AG04450 (cell line): ENCODE measurements around the gene ARHGAP44. TPM values are rescaled to one million over a fixed set of nuclear protein-coding genes. Genes with fewer than 3 reads are reported as not detected.

Source experiments
- CTCF ChIA-PET: fragments of 300-600, 350-600 bp; formaldehyde crosslinking; extraction: SDS; loops from one replicate; lab custom pipeline; 2022; ENCODE audit warnings: antibody characterized with exemption, inconsistent platforms; lab: Charles Lee
- POLR2A ChIA-PET: fragments of 350-600 bp; formaldehyde crosslinking; extraction: SDS; loops from one replicate; lab custom pipeline; 2021; ENCODE audit warnings: antibody characterized with exemption, inconsistent platforms; lab: Yijun Ruan, JAX
- DNase-seq: peaks from one replicate; pipeline ENCODE4 v3.0.0-alpha.2; 2011; ENCODE audit warnings: low read depth, low spot score
- H3K27ac ChIP-seq: one replicate; pipeline ENCODE4 v1.5.1; 2012; ENCODE audit warnings: low read depth, low read length, control low read depth
- H3K27me3 ChIP-seq: one replicate; pipeline ENCODE4 v1.6.0; 2012; ENCODE audit warnings: low read length; ENCODE audit not compliant: control insufficient read depth, insufficient read depth
- H3K4me3 ChIP-seq: 2 replicates; pipeline ENCODE4 v1.5.1; 2011; ENCODE audit warnings: mild to moderate bottlenecking, low read depth, low read length, control low read depth
- H3K9me3 ChIP-seq: 2 replicates; pipeline ENCODE4 v1.5.1; 2012; ENCODE audit warnings: low read length; ENCODE audit not compliant: control insufficient read depth, insufficient read depth
- polyA plus RNA-seq: library from polyadenylated mRNA; depleted of rRNA; stranded (reverse); fragments of >200 nt; gene quantifications from 2 replicates; pipeline ENCODE4 v1.2.3, GENCODE V29; 2011
- TF ChIP-seq, protein P1 (sequence below): IDR thresholded peaks from 2 replicates; pipeline ENCODE4 v1.5.1; 2011; ENCODE audit warnings: low read depth, low read length, control low read depth, inconsistent platforms

The ARHGAP44 gene
- polyA plus RNA-seq, 1 experiment, result 1.3 TPM

DNA sequence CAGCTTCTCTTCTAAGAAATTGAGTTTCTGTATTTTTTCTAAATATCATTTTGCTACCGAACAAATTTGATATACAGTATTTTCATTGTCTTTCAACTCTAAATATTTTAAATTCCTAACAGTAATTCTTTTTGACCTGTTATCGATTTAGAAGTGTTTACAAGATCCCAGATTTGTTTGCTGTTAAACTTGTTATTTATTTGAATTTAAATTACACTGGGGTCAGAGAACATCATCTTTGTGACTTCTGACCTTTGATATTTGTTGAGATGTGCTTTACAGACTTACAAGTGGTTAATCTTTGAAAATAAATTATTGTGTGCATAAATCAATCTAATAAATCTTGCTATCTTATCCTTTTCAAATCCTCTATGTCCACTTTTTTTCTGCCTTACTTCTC lies 94.2 kb downstream of the ARHGAP44 start:
- H3K27ac ChIP-seq, result no peak overlapping the region
- POLR2A ChIA-PET, result no interaction called here
- CTCF ChIA-PET, result interaction anchor here (0.6 kb wide), 1 partner anchor 69 kb away, joined by 3 read pairs; no protein-coding TSS in a partner anchor

DNA sequence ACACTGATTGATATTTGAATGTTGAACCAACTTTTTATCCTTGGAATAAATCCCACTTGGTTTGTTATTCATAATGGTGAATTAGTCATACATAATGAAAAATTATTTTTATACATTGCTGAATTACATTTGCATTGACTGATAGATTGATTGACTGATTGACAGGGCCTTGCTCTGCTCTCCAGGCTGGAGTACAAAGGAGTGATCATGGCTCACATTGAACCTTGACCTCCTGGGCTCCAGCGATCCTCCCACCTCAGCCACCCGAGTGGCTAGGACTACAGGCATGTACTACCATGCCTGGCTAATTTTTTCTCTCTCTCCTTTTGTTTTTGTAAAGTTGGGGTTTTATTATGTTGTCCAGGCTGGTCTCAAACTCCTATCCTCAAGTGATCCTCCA lies 97.8 kb downstream of the ARHGAP44 start:
- TF ChIP-seq, protein P1, sequence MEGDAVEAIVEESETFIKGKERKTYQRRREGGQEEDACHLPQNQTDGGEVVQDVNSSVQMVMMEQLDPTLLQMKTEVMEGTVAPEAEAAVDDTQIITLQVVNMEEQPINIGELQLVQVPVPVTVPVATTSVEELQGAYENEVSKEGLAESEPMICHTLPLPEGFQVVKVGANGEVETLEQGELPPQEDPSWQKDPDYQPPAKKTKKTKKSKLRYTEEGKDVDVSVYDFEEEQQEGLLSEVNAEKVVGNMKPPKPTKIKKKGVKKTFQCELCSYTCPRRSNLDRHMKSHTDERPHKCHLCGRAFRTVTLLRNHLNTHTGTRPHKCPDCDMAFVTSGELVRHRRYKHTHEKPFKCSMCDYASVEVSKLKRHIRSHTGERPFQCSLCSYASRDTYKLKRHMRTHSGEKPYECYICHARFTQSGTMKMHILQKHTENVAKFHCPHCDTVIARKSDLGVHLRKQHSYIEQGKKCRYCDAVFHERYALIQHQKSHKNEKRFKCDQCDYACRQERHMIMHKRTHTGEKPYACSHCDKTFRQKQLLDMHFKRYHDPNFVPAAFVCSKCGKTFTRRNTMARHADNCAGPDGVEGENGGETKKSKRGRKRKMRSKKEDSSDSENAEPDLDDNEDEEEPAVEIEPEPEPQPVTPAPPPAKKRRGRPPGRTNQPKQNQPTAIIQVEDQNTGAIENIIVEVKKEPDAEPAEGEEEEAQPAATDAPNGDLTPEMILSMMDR, result no peak
- POLR2A ChIA-PET, result no interaction called here
- Histone ChIP-seq H3K27me3 (no peaks in the 10 kb centered on the region), H3K4me3 (no peak overlapping the region), H3K27ac (no peak overlapping the region), H3K9me3 (no peaks in the 10 kb centered on the region)
- DNase-seq, result no peak
- CTCF ChIA-PET, result no interaction called here

More for the DNA sequence above, 94.2 kb downstream of the ARHGAP44 start:
- DNase-seq, result no peak
- H3K4me3 ChIP-seq, result no peak overlapping the region
- no peaks in the 10 kb centered on the region for H3K27me3 ChIP-seq
- H3K9me3 ChIP-seq, result no peaks in the 10 kb centered on the region
- TF ChIP-seq, protein P1, result no peak

DNA sequence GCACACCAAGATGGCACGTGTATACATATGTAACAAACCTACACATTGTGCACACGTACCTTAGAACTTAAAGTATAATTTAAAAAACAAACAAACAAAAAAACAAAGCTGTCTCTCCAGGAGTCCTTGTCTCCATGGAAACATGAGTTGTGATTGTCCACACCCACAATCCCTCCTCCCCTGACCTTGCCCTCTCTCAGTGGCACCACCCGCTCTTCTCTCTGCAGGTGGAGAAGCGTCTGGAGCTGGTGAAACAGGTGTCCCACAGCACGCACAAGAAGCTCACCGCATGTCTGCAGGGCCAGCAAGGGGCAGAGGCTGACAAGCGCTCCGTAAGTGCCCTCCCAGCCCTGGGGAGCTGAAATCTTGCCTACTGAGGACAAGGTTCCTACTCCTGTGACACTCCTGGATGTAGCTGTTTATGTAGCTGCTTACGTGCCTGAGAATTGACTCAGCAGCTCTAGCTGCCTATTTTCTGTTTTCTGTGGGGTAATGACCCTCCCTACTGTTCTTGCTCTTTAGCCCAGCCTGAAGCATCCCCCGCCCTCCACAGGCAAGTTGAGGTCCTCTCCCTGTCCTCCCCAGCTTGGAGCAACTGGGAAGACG lies 107.0 kb downstream of the ARHGAP44 start:
- TF ChIP-seq, protein P1, result no peak
- POLR2A ChIA-PET, result interaction anchor here (0.6 kb wide), 1 partner anchor 16 kb away, joined by 3 read pairs; no protein-coding TSS in a partner anchor
- Histone ChIP-seq H3K9me3 (no peaks in the 10 kb centered on the region; the same call in 1 of the 2 replicates), H3K4me3 (no peak overlapping the region), H3K27ac (no peak overlapping the region), H3K27me3 (no peaks in the 10 kb centered on the region)
- no peak for DNase-seq
- CTCF ChIA-PET, result interaction anchor here (1.2 kb wide), 1 partner anchor 134 kb away, joined by 5 read pairs; no protein-coding TSS in a partner anchor

DNA sequence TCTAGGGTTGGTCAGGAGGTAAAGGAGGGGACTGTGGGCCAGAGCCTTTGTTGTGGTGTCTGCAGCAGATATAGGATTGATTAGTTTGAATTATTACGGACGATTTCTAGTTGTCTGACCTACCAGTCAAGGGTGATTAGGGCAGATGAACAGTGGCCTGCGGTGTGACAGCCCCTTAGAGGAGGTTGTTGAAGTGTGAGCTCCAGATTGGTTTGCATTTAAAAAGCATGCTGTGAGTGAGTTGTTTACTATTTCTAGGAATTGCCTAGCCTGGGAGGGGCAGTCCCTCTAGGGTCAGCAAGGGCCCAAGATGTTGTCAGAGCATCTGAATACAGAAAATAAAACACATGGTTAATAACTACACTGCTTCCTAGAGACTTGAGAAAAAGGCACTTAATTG lies 108.8 kb downstream of the ARHGAP44 start:
- CTCF ChIA-PET, result no interaction called here
- H3K4me3 ChIP-seq, result no peak overlapping the region
- no peak for DNase-seq
- no peak overlapping the region for H3K27ac ChIP-seq
- no peaks in the 10 kb centered on the region; the same call in 1 of the 2 replicates for H3K9me3 ChIP-seq
- TF ChIP-seq, protein P1, result no peak
- POLR2A ChIA-PET, result no interaction called here
- no peaks in the 10 kb centered on the region for H3K27me3 ChIP-seq

DNA sequence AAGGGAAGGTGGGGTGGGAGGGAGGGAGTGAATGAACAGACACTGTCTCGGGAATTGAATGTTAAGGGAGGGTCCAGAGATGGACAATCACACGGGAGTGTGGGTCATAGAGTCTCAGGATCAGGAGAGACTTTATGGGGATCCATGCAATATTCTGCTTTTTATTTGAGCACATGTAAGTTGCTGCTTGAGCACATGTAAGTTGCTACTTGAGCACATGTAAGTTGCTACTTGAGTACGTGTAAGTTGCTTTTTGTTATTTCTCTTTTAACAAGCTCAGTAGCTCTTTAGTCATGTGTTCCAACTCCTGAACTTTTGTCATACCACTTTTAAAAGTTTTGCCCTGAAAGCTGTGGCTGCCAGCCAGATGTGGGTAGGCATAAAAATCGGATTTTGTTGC lies 110.3 kb downstream of the ARHGAP44 start:
- no peak overlapping the region for H3K27ac ChIP-seq

More for the DNA sequence above, 110.3 kb downstream of the ARHGAP44 start:
- no peaks in the 10 kb centered on the region for H3K27me3 ChIP-seq
- TF ChIP-seq, protein P1, result no peak
- no peak for DNase-seq
- CTCF ChIA-PET, result no interaction called here
- H3K4me3 ChIP-seq, result no peak overlapping the region
- POLR2A ChIA-PET, result no interaction called here
- H3K9me3 ChIP-seq, result no peaks in the 10 kb centered on the region; the same call in 1 of the 2 replicates
